ENCODE data around the gene PVRIG.
"Not testable (repeated sequence)": the region's sequence is repeated elsewhere in the genome, so short reads cannot be mapped to it uniquely, and the experiment has no call there.

DNA sequence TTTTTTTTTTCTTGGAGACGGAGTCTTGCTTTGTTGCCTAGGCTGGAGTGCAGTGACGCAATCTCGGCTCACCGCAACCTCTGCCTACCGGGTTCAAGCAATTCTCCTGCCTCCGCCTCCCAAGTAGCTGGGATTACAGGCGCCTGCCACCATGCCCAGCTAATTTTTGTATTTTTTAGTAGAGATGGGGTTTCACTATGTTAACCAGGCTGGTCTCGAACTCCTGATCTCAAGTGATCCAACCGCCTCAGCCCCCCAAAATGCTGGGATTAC lies 27.1 kb downstream of the PVRIG start:
- TF ChIP-seq, protein P1, sequence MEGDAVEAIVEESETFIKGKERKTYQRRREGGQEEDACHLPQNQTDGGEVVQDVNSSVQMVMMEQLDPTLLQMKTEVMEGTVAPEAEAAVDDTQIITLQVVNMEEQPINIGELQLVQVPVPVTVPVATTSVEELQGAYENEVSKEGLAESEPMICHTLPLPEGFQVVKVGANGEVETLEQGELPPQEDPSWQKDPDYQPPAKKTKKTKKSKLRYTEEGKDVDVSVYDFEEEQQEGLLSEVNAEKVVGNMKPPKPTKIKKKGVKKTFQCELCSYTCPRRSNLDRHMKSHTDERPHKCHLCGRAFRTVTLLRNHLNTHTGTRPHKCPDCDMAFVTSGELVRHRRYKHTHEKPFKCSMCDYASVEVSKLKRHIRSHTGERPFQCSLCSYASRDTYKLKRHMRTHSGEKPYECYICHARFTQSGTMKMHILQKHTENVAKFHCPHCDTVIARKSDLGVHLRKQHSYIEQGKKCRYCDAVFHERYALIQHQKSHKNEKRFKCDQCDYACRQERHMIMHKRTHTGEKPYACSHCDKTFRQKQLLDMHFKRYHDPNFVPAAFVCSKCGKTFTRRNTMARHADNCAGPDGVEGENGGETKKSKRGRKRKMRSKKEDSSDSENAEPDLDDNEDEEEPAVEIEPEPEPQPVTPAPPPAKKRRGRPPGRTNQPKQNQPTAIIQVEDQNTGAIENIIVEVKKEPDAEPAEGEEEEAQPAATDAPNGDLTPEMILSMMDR (IDR thresholded peaks at IDR 0.05; ENCODE audit: insufficient read depth, low read length, poor library complexity, severe bottlenecking): not testable (repeated sequence)
- TF ChIP-seq EZH2phosphoT487 (conservative IDR thresholded peaks at IDR 0.05; ENCODE audit: low read length): not testable (repeated sequence)
